ENCODE measurements around the gene PTPRQ. TPM values are rescaled to one million over a fixed set of nuclear protein-coding genes. Genes with fewer than 3 reads are reported as not detected.

Gene PTPRQ
- total and polyA plus RNA-seq, 9 of the 15 experiments (the other 6 are each of a cell fraction or from before 2014, with no cell fraction given) = not detected

DNA sequence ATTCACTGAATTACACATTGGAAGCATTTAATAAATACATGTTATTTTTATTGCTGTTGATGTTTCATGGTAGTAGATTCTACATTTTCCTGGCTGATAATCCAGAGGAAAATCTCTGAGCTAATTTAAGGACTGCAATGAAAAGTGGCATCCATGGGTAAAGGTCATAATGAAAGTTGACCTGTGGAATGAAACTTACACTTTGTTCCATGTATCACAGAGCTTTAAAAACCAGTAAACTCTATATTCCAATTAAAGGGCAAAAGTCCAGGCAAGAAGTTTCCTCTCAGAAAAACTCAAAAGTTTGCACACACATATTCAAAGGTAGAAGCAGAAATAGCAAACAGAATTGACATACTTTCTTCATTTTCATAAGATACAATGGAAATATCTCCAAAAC, 218.6 kb downstream of the PTPRQ start:
- Histone ChIP-seq H3K4me2 (ENCODE audit: insufficient read depth, low read length) (no peak overlapping the region), H3K27ac (ENCODE audit: extremely low read depth, low read depth, low read length) (no peak overlapping the region), H2AFZ (ENCODE audit: low read depth, low read length) (no peak overlapping the region), H3K79me2 (ENCODE audit: control insufficient read depth, insufficient read depth, low read length) (no peaks in the 10 kb centered on the region), H3K4me1 (replicated peaks in 1 of 2; ENCODE audit: control insufficient read depth in 2 of 2, insufficient read depth in 2 of 2, low read length in 2 of 2) (no peaks in the 10 kb centered on the region), H3K9ac (ENCODE audit: insufficient read depth in 1 of 2, low read depth in 2 of 2, low read length in 2 of 2) (no peak overlapping the region), H3K9me1 (ENCODE audit: control insufficient read depth, insufficient read depth, low read length) (no peaks in the 10 kb centered on the region), H3K36me3 (ENCODE audit: control insufficient read depth, insufficient read depth, low read length) (no peaks in the 10 kb centered on the region), H3K27me3 (ENCODE audit: control insufficient read depth in 2 of 2, insufficient read depth in 2 of 2, low read length in 2 of 2) (no peaks in the 10 kb centered on the region), H3K9me3 (replicated peaks; ENCODE audit: control insufficient read depth, insufficient read depth, low read depth, low read length) (no peaks in the 10 kb centered on the region), H3K4me3 (no peak overlapping the region), H4K20me1 (replicated peaks; ENCODE audit: control insufficient read depth, insufficient read depth, low read length) (no peaks in the 10 kb centered on the region)
- intact Hi-C loops (cut with micrococcal nuclease) = no loop called here
- ChIA-PET POLR2A (no interaction called here), CTCF (ENCODE audit: low intra/inter-chr PET ratio) (no interaction called here)
- no peak for FAIRE-seq
- in situ Hi-C loops (cut with MboI) = no loop called here
- ATAC-seq = no peak
- no TSS peak for BruUV-seq (replicated peaks)
- DNase-seq (ENCODE audit: extremely low read depth in 1 of 4, low spot score in 3 of 4) = no peak
- TF ChIP-seq ZNF644 (tag; IDR thresholded peaks at IDR 0.05; ENCODE audit: low read depth) (no peak), THRB (CRISPR knock-in tag; conservative IDR thresholded peaks at IDR 0.05) (no peak), ZNF766 (CRISPR knock-in tag; conservative IDR thresholded peaks at IDR 0.05) (no peak), BACH1 (tag; IDR thresholded peaks at IDR 0.05) (no peak), GATAD2A (IDR thresholded peaks at IDR 0.05) (no peak), HBP1 (CRISPR knock-in tag; IDR thresholded peaks at IDR 0.05) (no peak), ZNF699 (CRISPR knock-in tag; IDR thresholded peaks at IDR 0.05; ENCODE audit: insufficient replicate concordance) (no peak), ZSCAN29 (IDR thresholded peaks at IDR 0.05) (no peak), ZBTB33 (CRISPR knock-in tag; IDR thresholded peaks at IDR 0.05) (no peak), SMARCB1 (IDR thresholded peaks at IDR 0.05; ENCODE audit: insufficient read length, low read depth) (no peak), HSF4 (CRISPR knock-in tag; IDR thresholded peaks at IDR 0.05; ENCODE audit: borderline replicate concordance) (no peak), FOXP1 (CRISPR knock-in tag; IDR thresholded peaks at IDR 0.05) (no peak), ZZZ3 (IDR thresholded peaks at IDR 0.05) (no peak), SP2 (IDR thresholded peaks at IDR 0.05; ENCODE audit: extremely low read depth, low read depth, low read length, poor library complexity, severe bottlenecking) (no peak), AFF1 (IDR thresholded peaks at IDR 0.05; ENCODE audit: low read depth in 1 of 2, partially characterized antibody in 2 of 2) (no peak), ZNF696 (CRISPR knock-in tag; conservative IDR thresholded peaks at IDR 0.05) (no peak)

Data from K562 (cell line).